Neural cell (in vitro differentiated cells): Measurements from ENCODE around the gene PHLDB1.

ENCODE experiments used
- TAF1 ChIP-seq: IDR thresholded peaks from 2 replicates; pipeline ENCODE4 v1.6.1; 2012; ENCODE audit warnings: low read depth
- TF ChIP-seq, protein P1 (sequence below): IDR thresholded peaks from 2 replicates; pipeline ENCODE4 v1.6.1; 2012; ENCODE audit warnings: borderline replicate concordance
- TF ChIP-seq, protein P2 (sequence below): fragments of 450-650 bp; IDR thresholded peaks from 2 replicates; pipeline ENCODE4 v1.5.1; 2014; ENCODE audit warnings: antibody characterized with exemption, mild to moderate bottlenecking, moderate library complexity; ENCODE audit not compliant: poor library complexity, severe bottlenecking

DNA sequence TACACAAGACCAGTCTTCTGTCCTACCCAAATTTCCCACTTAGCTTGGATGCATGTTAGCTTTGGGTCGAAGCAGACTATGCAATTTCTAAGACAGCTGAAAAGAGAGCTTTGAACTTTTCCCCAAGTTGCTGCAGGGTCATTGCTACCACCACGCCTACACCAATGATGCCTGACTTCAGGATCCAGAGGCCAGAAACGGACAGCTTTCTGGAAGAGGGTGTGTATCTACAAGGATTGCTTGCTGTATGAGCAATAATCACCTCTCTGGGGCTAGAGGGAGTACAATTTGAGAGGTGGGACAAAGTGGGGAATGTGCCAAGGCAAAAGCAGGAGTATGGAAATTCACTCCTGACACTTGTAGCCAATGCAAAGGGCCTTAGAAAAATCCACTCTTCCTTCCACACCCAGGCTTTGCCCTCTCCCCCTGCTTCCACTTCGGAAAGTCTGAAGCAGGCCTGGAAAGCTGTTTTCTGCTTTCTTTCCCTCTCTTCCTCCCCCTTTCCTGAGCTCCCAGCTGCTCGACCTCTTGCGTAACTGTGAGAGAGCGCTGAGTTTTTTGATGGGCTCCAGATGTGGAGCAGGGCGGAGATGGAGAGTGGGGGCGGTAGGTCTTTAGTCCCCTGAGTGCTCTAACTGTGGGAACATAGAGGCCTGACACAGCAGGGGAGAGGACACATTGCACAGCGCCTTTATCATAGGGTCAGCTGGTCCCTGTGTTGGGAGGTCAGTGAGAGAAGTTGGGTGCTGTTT is 2.1 kb upstream of the PHLDB1 start:
- TF ChIP-seq, protein P1, sequence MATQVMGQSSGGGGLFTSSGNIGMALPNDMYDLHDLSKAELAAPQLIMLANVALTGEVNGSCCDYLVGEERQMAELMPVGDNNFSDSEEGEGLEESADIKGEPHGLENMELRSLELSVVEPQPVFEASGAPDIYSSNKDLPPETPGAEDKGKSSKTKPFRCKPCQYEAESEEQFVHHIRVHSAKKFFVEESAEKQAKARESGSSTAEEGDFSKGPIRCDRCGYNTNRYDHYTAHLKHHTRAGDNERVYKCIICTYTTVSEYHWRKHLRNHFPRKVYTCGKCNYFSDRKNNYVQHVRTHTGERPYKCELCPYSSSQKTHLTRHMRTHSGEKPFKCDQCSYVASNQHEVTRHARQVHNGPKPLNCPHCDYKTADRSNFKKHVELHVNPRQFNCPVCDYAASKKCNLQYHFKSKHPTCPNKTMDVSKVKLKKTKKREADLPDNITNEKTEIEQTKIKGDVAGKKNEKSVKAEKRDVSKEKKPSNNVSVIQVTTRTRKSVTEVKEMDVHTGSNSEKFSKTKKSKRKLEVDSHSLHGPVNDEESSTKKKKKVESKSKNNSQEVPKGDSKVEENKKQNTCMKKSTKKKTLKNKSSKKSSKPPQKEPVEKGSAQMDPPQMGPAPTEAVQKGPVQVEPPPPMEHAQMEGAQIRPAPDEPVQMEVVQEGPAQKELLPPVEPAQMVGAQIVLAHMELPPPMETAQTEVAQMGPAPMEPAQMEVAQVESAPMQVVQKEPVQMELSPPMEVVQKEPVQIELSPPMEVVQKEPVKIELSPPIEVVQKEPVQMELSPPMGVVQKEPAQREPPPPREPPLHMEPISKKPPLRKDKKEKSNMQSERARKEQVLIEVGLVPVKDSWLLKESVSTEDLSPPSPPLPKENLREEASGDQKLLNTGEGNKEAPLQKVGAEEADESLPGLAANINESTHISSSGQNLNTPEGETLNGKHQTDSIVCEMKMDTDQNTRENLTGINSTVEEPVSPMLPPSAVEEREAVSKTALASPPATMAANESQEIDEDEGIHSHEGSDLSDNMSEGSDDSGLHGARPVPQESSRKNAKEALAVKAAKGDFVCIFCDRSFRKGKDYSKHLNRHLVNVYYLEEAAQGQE = no peak
- TF ChIP-seq TAF1 = no peak
- TF ChIP-seq, protein P2, sequence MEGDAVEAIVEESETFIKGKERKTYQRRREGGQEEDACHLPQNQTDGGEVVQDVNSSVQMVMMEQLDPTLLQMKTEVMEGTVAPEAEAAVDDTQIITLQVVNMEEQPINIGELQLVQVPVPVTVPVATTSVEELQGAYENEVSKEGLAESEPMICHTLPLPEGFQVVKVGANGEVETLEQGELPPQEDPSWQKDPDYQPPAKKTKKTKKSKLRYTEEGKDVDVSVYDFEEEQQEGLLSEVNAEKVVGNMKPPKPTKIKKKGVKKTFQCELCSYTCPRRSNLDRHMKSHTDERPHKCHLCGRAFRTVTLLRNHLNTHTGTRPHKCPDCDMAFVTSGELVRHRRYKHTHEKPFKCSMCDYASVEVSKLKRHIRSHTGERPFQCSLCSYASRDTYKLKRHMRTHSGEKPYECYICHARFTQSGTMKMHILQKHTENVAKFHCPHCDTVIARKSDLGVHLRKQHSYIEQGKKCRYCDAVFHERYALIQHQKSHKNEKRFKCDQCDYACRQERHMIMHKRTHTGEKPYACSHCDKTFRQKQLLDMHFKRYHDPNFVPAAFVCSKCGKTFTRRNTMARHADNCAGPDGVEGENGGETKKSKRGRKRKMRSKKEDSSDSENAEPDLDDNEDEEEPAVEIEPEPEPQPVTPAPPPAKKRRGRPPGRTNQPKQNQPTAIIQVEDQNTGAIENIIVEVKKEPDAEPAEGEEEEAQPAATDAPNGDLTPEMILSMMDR = no peak
